Tibial nerve (tissue), 4 donors: ENCODE measurements around the gene COL27A1. TPM values are rescaled to one million over a fixed set of nuclear protein-coding genes. Genes with fewer than 3 reads are reported as not detected.

Source experiments
- DNase-seq, 2 donors: peaks; one replicate each; pipeline ENCODE4 v3.0.0-alpha.2; 2019; ENCODE audit warnings: low spot score in 2 of 2
- H3K27ac ChIP-seq, 4 donors: fragments of 200-600 bp; sonication (generic) in 3 of 4; one replicate each; pipeline ENCODE4 v1.5.1; 2017 to 2019; ENCODE audit warnings: mild to moderate bottlenecking in 1 of 4
- H3K27me3 ChIP-seq, 2 donors: fragments of 200-600 bp; sonication (generic) in 1 of 2; one replicate each; pipeline versions ENCODE4 v1.5.1 to v1.6.0; 2017 to 2019
- H3K36me3 ChIP-seq, 3 donors: fragments of 200-600 bp; sonication (generic); one replicate each; pipeline ENCODE4 v1.5.1; 2018 to 2019
- H3K4me1 ChIP-seq, 4 donors: fragments of 200-600 bp; sonication (generic) in 3 of 4; one replicate each; pipeline ENCODE4 v1.5.1; 2017 to 2019
- H3K4me3 ChIP-seq, 4 donors: fragments of 200-600 bp; sonication (generic) in 3 of 4; one replicate each; pipeline ENCODE4 v1.5.1; 2017 to 2019; ENCODE audit warnings: mild to moderate bottlenecking in 1 of 4, moderate library complexity in 1 of 4
- H3K9me3 ChIP-seq, 4 donors: fragments of 200-600 bp; sonication (generic) in 3 of 4; one replicate each; pipeline ENCODE4 v1.5.1; 2017 to 2019
- EP300 ChIP-seq, 2 donors: sonication (generic); formaldehyde crosslinking; IDR thresholded peaks; one replicate each; pipeline ENCODE4 v1.6.1; 2017; ENCODE audit warnings: antibody characterized with exemption in 2 of 2, mild to moderate bottlenecking in 1 of 2
- POLR2A ChIP-seq, 2 donors: fragments of 450-650 bp; IDR thresholded peaks; one replicate each; pipeline ENCODE4 v1.6.1; 2017; ENCODE audit warnings: antibody characterized with exemption in 2 of 2, mild to moderate bottlenecking in 2 of 2, moderate library complexity in 2 of 2
- WGBS, 2 donors: methylation state at CpG; one replicate each; pipeline ENCODE4 v1.1.5; 2018; 5-methylcytosine and 5-hydroxymethylcytosine counted together
- total RNA-seq, 4 donors: library from RNA; depleted of rRNA; stranded (reverse); fragments of >200 nt; gene quantifications; one replicate each; pipeline ENCODE4 v1.1.0, GENCODE V29; 2016
- TF ChIP-seq, protein P1 (sequence below), 5 experiments: fragments of 200-600 bp in 3 of 5; fragments of 450-650 bp in 2 of 5; sonication (generic) in 3 of 5; IDR thresholded peaks; one replicate each; pipeline ENCODE4 v1.5.1; 2016 to 2019; ENCODE audit warnings: antibody characterized with exemption in 5 of 5, mild to moderate bottlenecking in 3 of 5, moderate library complexity in 2 of 5

The COL27A1 gene
- total RNA-seq, 4 donors from 2014 or later, result 14.9 to 55.8 (median 27.7) TPM

DNA sequence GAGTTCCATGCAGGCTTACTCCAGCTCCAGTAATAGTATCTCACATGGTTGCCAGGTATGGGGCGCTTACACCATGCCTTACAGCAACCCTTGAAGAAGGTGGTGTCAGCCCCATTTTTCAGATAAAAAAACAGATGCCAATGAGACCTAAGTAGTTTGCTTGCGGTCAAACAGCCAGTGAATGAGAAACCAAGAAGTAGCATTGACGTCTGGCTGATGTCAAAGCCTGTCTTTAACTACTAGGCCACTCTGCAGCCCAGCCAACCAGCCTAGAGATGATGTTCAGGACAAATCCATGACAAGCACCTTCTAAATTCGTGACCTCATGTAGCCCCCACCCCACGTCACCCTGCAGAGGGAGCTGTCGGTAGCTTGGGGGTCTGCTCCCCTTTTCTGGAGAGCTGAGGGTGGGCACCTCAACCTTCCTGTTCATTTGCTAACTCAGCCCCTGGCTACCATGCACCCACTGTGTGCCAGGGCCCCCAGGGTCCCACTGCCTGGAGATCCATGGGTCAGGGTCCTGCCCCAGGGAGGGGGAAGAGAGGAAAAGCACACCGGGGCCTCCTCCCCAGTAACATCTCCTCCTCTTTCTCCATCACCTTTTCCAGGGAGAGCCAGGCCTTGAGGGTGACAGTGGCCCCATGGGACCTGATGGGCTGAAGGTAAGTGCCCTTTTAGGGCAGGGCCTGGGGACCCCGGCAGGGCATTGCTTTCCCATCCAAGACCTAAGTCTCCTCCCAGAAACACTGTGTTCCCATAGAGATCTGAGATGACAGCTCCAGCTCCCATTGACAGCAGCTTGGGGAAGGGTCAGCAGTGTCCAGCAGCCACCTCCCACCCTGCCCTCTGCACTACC, 115.0 kb downstream of the COL27A1 start:
- Histone ChIP-seq H3K4me3 (no peak overlapping the region), H3K9me3 (no peaks in the 10 kb centered on the region), H3K27me3 (no peaks in the 10 kb centered on the region), H3K36me3 (peaks cover 0 to 62% (median 0%) of the 10 kb centered on the region in 3 donors), H3K4me1 (no peaks in the 10 kb centered on the region), H3K27ac (no peak overlapping the region)
- DNase-seq, result no peak
- 73 to 82% methylated on average over 7 to 8 of the region's 8 CpGs for WGBS, 2 donors
- TF ChIP-seq POLR2A (IDR thresholded peaks at IDR 0.05) (no peak), EP300 (IDR thresholded peaks at IDR 0.05) (no peak)
- TF ChIP-seq, protein P1, sequence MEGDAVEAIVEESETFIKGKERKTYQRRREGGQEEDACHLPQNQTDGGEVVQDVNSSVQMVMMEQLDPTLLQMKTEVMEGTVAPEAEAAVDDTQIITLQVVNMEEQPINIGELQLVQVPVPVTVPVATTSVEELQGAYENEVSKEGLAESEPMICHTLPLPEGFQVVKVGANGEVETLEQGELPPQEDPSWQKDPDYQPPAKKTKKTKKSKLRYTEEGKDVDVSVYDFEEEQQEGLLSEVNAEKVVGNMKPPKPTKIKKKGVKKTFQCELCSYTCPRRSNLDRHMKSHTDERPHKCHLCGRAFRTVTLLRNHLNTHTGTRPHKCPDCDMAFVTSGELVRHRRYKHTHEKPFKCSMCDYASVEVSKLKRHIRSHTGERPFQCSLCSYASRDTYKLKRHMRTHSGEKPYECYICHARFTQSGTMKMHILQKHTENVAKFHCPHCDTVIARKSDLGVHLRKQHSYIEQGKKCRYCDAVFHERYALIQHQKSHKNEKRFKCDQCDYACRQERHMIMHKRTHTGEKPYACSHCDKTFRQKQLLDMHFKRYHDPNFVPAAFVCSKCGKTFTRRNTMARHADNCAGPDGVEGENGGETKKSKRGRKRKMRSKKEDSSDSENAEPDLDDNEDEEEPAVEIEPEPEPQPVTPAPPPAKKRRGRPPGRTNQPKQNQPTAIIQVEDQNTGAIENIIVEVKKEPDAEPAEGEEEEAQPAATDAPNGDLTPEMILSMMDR (IDR thresholded peaks at IDR 0.05), result no peak

DNA sequence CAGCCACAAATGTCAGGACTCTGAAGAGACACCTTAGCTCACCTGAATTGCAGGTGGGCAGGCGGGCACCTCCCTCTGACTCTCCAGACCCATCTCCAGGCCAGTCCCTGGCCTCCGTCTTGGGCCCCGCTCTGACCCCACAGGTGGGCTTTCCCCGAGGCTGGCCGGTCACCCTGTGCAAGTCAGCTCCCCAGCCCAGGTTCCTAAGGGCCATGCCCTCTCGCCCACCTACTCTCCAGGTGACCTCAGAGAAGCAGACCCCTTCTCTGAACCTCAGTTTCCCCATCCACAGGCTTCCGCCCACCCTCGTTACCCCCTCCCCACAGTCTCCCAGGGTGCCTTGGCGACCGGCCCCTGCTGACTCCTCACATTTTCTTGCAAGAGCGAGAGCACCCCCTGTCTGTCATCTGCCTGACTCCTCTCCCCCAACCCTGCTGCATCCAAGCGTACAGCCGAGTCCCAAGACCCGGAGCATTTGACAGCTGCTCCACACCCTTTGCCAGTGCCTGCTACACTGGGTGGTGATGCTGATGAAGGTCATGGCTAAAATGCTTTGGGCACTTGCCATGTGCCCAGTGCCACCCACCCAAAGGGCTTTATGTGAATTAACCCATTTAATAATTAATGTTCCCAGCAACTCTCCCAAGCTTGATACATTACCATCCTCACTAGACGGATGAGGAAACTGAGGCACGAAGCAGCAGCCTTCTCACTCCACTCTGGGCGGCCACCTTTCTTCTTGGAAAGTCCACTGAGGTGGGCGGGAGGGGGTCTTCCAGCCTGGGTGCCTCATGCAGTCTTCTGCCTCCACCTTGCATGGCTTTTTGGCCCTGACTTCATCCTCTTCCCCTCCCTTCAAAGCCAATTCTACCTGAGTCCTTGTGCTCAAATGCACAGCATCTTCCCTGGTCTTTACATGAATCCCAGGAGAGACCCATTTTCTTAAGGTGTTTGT, 116.5 kb downstream of the COL27A1 start:
- 60 to 62% methylated on average over 18 of the region's 18 CpGs for WGBS, 2 donors
- no peaks in the 10 kb centered on the region for H3K27me3 ChIP-seq

DNA sequence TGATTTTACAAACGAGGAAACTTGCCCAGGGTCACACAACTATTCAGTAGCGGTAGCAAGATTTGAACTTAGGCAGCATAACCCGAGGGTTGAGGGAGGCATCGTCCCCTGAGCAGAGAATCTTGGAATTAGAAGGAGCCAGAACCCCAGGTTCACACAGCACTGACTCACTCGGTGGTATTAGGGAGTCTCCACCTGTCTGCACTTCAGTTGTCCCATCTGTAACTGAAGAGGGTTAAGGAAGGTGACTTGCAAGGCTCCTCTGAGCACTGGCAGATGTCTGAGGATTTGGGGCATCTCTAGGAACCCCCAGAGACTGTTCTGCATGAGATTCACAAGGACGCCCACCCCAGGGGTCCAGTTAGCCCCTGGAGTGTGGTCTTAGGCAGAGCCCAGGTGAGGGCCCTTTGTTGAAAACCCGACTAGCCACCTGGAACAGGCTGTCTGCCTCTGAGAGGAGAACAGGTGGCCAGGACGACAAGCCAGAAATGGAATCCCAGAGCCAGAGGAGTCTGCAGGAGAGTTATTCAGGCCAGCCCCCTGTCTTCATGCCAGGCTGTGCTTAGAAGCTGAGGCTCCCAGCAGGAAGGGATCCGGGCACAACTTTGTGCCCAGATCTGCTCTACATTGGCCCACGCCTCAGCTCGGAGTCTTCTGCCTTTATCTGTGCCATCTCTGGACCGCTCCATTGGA, 117.5 kb downstream of the COL27A1 start:
- Histone ChIP-seq H3K27ac (no peak overlapping the region), H3K9me3 (no peaks in the 10 kb centered on the region), H3K4me1 (no peaks in the 10 kb centered on the region), H3K36me3 (peaks cover 0 to 58% (median 0%) of the 10 kb centered on the region in 3 donors), H3K4me3 (no peak overlapping the region), H3K27me3 (no peaks in the 10 kb centered on the region)
- TF ChIP-seq, protein P1 (IDR thresholded peaks at IDR 0.05), result no peak
- TF ChIP-seq EP300 (IDR thresholded peaks at IDR 0.05) (no peak), POLR2A (IDR thresholded peaks at IDR 0.05) (no peak)
- DNase-seq, result no peak
- WGBS, 2 donors, result 79 to 87% methylated on average over 11 to 12 of the region's 12 CpGs

More for the DNA sequence above, 116.5 kb downstream of the COL27A1 start:
- Histone ChIP-seq H3K36me3 (peaks cover 0 to 64% (median 0%) of the 10 kb centered on the region in 3 donors), H3K4me3 (no peak overlapping the region), H3K27ac (no peak overlapping the region), H3K4me1 (no peaks in the 10 kb centered on the region), H3K9me3 (no peaks in the 10 kb centered on the region)
- TF ChIP-seq EP300 (IDR thresholded peaks at IDR 0.05), result no peak
- no peak for TF ChIP-seq POLR2A (IDR thresholded peaks at IDR 0.05)
- TF ChIP-seq, protein P1 (IDR thresholded peaks at IDR 0.05), result peak in 4 of 5 experiments; percentile 36 to 64 (median 43)
- peak; percentile 31 to 58 for DNase-seq

DNA sequence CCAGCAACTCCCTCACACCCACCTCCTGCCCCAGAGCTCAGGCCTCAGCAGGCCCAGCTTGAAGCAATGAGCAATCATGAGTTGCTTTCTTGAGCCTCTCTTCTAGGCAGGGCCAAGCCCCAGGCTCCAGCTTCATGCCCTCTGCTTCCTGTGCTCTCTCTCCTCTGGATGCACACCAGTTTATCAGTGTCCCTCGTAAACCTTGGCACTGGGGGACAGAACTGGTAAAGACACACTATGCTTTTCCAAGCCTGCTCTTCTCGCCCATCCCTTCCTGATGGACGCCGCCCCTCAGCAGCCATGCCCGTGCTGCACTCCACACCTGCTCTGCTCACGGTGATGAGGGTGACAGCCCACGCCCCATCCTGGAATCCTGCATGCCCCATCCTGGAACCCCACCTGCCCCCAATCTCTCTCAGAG, 118.1 kb downstream of the COL27A1 start:
- H3K27ac ChIP-seq, result no peak overlapping the region
- no peaks in the 10 kb centered on the region for H3K4me1 ChIP-seq
- no peak overlapping the region for H3K4me3 ChIP-seq
- 90 to 92% methylated on average over 7 of the region's 7 CpGs for WGBS, 2 donors
- H3K27me3 ChIP-seq, result no peaks in the 10 kb centered on the region
- DNase-seq, result peak in 1 of 2 donors; percentile 10
- TF ChIP-seq, protein P1 (IDR thresholded peaks at IDR 0.05), result no peak
- TF ChIP-seq EP300 (IDR thresholded peaks at IDR 0.05), result no peak
- H3K36me3 ChIP-seq, result peaks cover 0 to 53% (median 0%) of the 10 kb centered on the region in 3 donors
- no peaks in the 10 kb centered on the region for H3K9me3 ChIP-seq
